DMS79 treated with DMSO at 0.1 percent for 48 hours (cell line): ENCODE results near the gene MEGF8.
"Not testable (repeated sequence)": the region's sequence is repeated elsewhere in the genome, so short reads cannot be mapped to it uniquely, and the experiment has no call there.

Experiments
- DNase-seq: peaks from one replicate; lab custom pipeline; 2025; lab: John Stamatoyannopoulos, UW

The MEGF8 gene

GRCh38 chr19:42332059-42332458 lies 6.6 kb downstream of the MEGF8 start:
- DNase-seq: no peak

- DNase-seq: no peak
These were observed 7.6 kb downstream of the MEGF8 start for GRCh38 chr19:42333018-42333417.

GRCh38 chr19:42333975-42334696 lies 8.7 kb downstream of the MEGF8 start:
- DNase-seq: no peak

GRCh38 chr19:42334697-42335373 lies 9.4 kb downstream of the MEGF8 start:
- no peak for DNase-seq

GRCh38 chr19:42335374-42335936 lies 10.0 kb downstream of the MEGF8 start:
- no peak for DNase-seq

- DNase-seq: no peak
These were observed 10.5 kb downstream of the MEGF8 start for GRCh38 chr19:42335971-42336370.

- not testable (repeated sequence) for DNase-seq
These were observed 13.9 kb downstream of the MEGF8 start for GRCh38 chr19:42339126-42339860.

- not testable (repeated sequence) for DNase-seq
These were observed 14.5 kb downstream of the MEGF8 start for GRCh38 chr19:42339922-42340321.

- no peak for DNase-seq
These were observed 18.1 kb downstream of the MEGF8 start for GRCh38 chr19:42343344-42344110.

- DNase-seq: no peak
These were observed 19.0 kb downstream of the MEGF8 start for GRCh38 chr19:42344336-42344893.

GRCh38 chr19:42345191-42345812 lies 19.9 kb downstream of the MEGF8 start:
- DNase-seq: no peak

GRCh38 chr19:42348211-42348610 lies 22.8 kb downstream of the MEGF8 start:
- DNase-seq: no peak

GRCh38 chr19:42349378-42350107 lies 24.1 kb downstream of the MEGF8 start:
- DNase-seq: no peak

GRCh38 chr19:42350417-42350816 lies 25.0 kb downstream of the MEGF8 start:
- DNase-seq: no peak

GRCh38 chr19:42351079-42351735 lies 25.8 kb downstream of the MEGF8 start:
- DNase-seq: no peak

GRCh38 chr19:42352301-42353259 lies 27.1 kb downstream of the MEGF8 start:
- peak; percentile 96 for DNase-seq

GRCh38 chr19:42353341-42354015 lies 28.0 kb downstream of the MEGF8 start:
- DNase-seq: no peak

GRCh38 chr19:42355896-42356295 lies 30.5 kb downstream of the MEGF8 start:
- DNase-seq: no peak
